HepG2 (cell line): ENCODE results near the gene METTL26. TPM values are rescaled to one million over a fixed set of nuclear protein-coding genes. Genes with fewer than 3 reads are reported as not detected.

Experiments used
- AGO2 ChIP-seq: fragments of 200-400 bp; formaldehyde crosslinking; optimal IDR thresholded peaks from 2 replicates; pipeline ENCODE3; 2017; ENCODE audit warnings: mild to moderate bottlenecking, low read depth, low read length, moderate library complexity
- BCL3 ChIP-seq: sonication (generic); formaldehyde crosslinking; IDR thresholded peaks from 2 replicates; pipeline ENCODE4 v1.5.1; 2020; ENCODE audit warnings: mild to moderate bottlenecking, missing genetic modification reagents, moderate library complexity
- CBX2 ChIP-seq, 2 experiments: fragments of 200-600 bp in 1 of 2; sonication (generic); formaldehyde crosslinking in 1 of 2; IDR thresholded peaks; 2 replicates each; pipeline versions ENCODE4 v1.7.0 to v1.8.1; 2018 to 2022; ENCODE audit warnings: low read depth in 2 of 2, low read length in 1 of 2, mild to moderate bottlenecking in 1 of 2, missing genetic modification reagents in 1 of 2
- CC2D1A ChIP-seq: sonication (generic); formaldehyde crosslinking; IDR thresholded peaks from 2 replicates; pipeline ENCODE4 v1.8.1; 2023; ENCODE audit warnings: mild to moderate bottlenecking, missing genetic modification reagents
- HNRNPL ChIP-seq: fragments of 200-400 bp; formaldehyde crosslinking; IDR thresholded peaks from 2 replicates; pipeline ENCODE4 v1.6.1; 2017; ENCODE audit warnings: mild to moderate bottlenecking, low read depth, low read length
- IRX3 ChIP-seq: sonication (generic); formaldehyde crosslinking; IDR thresholded peaks from 2 replicates; pipeline ENCODE4 v1.8.1; 2023; ENCODE audit warnings: mild to moderate bottlenecking, low read depth, missing genetic modification reagents, borderline replicate concordance
- NCOR1 ChIP-seq: fragments of 200-600 bp; sonication (generic); IDR thresholded peaks from 2 replicates; pipeline ENCODE4 v1.7.0; 2017; ENCODE audit warnings: antibody characterized with exemption, low read length, borderline replicate concordance
- TSC22D2 ChIP-seq: sonication (generic); formaldehyde crosslinking; IDR thresholded peaks from 2 replicates; pipeline ENCODE4 v1.5.1; 2020; ENCODE audit warnings: missing genetic modification reagents, mild to moderate bottlenecking, borderline replicate concordance
- ZFP41 ChIP-seq: sonication (generic); formaldehyde crosslinking; IDR thresholded peaks from 2 replicates; pipeline ENCODE4 v1.4.0; 2020; ENCODE audit warnings: mild to moderate bottlenecking, missing genetic modification reagents, borderline replicate concordance
- ZFP62 ChIP-seq: sonication (generic); formaldehyde crosslinking; IDR thresholded peaks from 2 replicates; pipeline ENCODE4 v1.4.0; 2020; ENCODE audit warnings: missing genetic modification reagents
- ZNF510 ChIP-seq: sonication (generic); formaldehyde crosslinking; IDR thresholded peaks from 2 replicates; pipeline ENCODE4 v1.4.0; 2020; ENCODE audit warnings: low read depth, mild to moderate bottlenecking, missing genetic modification reagents
- ZNF746 ChIP-seq: sonication (generic); formaldehyde crosslinking; IDR thresholded peaks from 2 replicates; pipeline ENCODE4 v1.8.0; 2022; ENCODE audit warnings: mild to moderate bottlenecking, missing genetic modification reagents
- polyA plus RNA-seq, 8 experiments: library from polyadenylated mRNA; depleted of rRNA in 3 of 8; stranded (reverse) in 7 of 8; unstranded in 1 of 8; fragments of >200 nt; fragmentation: Illumina TruSeq in 4 of 8; extraction: Trizol in 4 of 8; gene quantifications; 2 replicates each; pipeline versions ENCODE4 v1.2.1 to v1.2.3, GENCODE V29; 2011 to 2016; ENCODE audit warnings: low read depth in 4 of 8, missing spikeins in 1 of 8, mixed read lengths in 1 of 8; ENCODE audit not compliant: insufficient read depth in 1 of 8
- total RNA-seq, 5 experiments: library from RNA; depleted of rRNA; stranded (reverse); fragments of >200 nt; fragmentation: Illumina TruSeq; extraction: Trizol; gene quantifications; 2 replicates each; pipeline ENCODE4 v1.2.3, GENCODE V29; 2016; ENCODE audit warnings: low read depth in 1 of 5
- TF ChIP-seq, protein P1 (sequence below): sonication (generic); formaldehyde crosslinking; IDR thresholded peaks from 2 replicates; pipeline ENCODE4 v1.4.0; 2020; ENCODE audit warnings: missing genetic modification reagents, borderline replicate concordance
- TF ChIP-seq, protein P2 (sequence below): conservative IDR thresholded peaks from 2 replicates; pipeline ENCODE4 v1.6.1; 2018; ENCODE audit warnings: missing genetic modification reagents
- TF ChIP-seq, protein P3 (sequence below): sonication (generic); formaldehyde crosslinking; IDR thresholded peaks from 2 replicates; pipeline ENCODE4 v1.4.0; 2020; ENCODE audit warnings: missing genetic modification reagents

Gene METTL26
- total and polyA plus RNA-seq, 2 of the 13 experiments (the other 11 are each of a cell fraction or from before 2014, with no cell fraction given) = 65.5 to 70.1 TPM

GRCh38 chr16:678858-679813 is 43.0 kb upstream of the METTL26 start (continued):
- TF ChIP-seq CC2D1A (CRISPR knock-in tag) (peak; percentile 22; the same call in 1 of the 2 replicates), TSC22D2 (no peak), ZNF510 (CRISPR knock-in tag) (no peak), HNRNPL (peak; percentile 65; the same call in 1 of the 2 replicates), AGO2 (peak; percentile 49), ZFP62 (CRISPR knock-in tag) (no peak), BCL3 (peak; percentile 39; the same call in 1 of the 2 replicates), NCOR1 (no peak), ZNF746 (CRISPR knock-in tag) (0 out of 2 replicates have a peak, but pooled peaks have one; percentile 36), ZFP41 (CRISPR knock-in tag) (no peak), IRX3 (CRISPR knock-in tag) (no peak), CBX2 (IDR thresholded peaks at IDR 0.05; ENCODE audit: low read depth, low read length) (no peak), CBX2 (CRISPR knock-in tag; IDR thresholded peaks at IDR 0.05; ENCODE audit: low read depth) (no peak)
- TF ChIP-seq, protein P1, sequence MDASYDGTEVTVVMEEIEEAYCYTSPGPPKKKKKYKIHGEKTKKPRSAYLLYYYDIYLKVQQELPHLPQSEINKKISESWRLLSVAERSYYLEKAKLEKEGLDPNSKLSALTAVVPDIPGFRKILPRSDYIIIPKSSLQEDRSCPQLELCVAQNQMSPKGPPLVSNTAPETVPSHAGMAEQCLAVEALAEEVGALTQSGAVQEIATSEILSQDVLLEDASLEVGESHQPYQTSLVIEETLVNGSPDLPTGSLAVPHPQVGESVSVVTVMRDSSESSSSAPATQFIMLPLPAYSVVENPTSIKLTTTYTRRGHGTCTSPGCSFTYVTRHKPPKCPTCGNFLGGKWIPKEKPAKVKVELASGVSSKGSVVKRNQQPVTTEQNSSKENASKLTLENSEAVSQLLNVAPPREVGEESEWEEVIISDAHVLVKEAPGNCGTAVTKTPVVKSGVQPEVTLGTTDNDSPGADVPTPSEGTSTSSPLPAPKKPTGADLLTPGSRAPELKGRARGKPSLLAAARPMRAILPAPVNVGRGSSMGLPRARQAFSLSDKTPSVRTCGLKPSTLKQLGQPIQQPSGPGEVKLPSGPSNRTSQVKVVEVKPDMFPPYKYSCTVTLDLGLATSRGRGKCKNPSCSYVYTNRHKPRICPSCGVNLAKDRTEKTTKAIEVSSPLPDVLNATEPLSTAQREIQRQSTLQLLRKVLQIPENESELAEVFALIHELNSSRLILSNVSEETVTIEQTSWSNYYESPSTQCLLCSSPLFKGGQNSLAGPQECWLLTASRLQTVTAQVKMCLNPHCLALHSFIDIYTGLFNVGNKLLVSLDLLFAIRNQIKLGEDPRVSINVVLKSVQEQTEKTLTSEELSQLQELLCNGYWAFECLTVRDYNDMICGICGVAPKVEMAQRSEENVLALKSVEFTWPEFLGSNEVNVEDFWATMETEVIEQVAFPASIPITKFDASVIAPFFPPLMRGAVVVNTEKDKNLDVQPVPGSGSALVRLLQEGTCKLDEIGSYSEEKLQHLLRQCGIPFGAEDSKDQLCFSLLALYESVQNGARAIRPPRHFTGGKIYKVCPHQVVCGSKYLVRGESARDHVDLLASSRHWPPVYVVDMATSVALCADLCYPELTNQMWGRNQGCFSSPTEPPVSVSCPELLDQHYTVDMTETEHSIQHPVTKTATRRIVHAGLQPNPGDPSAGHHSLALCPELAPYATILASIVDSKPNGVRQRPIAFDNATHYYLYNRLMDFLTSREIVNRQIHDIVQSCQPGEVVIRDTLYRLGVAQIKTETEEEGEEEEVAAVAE (CRISPR knock-in tag) = no peak; the same call in 1 of the 2 replicates
- TF ChIP-seq, protein P2, sequence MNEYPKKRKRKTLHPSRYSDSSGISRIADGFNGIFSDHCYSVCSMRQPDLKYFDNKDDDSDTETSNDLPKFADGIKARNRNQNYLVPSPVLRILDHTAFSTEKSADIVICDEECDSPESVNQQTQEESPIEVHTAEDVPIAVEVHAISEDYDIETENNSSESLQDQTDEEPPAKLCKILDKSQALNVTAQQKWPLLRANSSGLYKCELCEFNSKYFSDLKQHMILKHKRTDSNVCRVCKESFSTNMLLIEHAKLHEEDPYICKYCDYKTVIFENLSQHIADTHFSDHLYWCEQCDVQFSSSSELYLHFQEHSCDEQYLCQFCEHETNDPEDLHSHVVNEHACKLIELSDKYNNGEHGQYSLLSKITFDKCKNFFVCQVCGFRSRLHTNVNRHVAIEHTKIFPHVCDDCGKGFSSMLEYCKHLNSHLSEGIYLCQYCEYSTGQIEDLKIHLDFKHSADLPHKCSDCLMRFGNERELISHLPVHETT (CRISPR knock-in tag) = no peak
- TF ChIP-seq, protein P3, sequence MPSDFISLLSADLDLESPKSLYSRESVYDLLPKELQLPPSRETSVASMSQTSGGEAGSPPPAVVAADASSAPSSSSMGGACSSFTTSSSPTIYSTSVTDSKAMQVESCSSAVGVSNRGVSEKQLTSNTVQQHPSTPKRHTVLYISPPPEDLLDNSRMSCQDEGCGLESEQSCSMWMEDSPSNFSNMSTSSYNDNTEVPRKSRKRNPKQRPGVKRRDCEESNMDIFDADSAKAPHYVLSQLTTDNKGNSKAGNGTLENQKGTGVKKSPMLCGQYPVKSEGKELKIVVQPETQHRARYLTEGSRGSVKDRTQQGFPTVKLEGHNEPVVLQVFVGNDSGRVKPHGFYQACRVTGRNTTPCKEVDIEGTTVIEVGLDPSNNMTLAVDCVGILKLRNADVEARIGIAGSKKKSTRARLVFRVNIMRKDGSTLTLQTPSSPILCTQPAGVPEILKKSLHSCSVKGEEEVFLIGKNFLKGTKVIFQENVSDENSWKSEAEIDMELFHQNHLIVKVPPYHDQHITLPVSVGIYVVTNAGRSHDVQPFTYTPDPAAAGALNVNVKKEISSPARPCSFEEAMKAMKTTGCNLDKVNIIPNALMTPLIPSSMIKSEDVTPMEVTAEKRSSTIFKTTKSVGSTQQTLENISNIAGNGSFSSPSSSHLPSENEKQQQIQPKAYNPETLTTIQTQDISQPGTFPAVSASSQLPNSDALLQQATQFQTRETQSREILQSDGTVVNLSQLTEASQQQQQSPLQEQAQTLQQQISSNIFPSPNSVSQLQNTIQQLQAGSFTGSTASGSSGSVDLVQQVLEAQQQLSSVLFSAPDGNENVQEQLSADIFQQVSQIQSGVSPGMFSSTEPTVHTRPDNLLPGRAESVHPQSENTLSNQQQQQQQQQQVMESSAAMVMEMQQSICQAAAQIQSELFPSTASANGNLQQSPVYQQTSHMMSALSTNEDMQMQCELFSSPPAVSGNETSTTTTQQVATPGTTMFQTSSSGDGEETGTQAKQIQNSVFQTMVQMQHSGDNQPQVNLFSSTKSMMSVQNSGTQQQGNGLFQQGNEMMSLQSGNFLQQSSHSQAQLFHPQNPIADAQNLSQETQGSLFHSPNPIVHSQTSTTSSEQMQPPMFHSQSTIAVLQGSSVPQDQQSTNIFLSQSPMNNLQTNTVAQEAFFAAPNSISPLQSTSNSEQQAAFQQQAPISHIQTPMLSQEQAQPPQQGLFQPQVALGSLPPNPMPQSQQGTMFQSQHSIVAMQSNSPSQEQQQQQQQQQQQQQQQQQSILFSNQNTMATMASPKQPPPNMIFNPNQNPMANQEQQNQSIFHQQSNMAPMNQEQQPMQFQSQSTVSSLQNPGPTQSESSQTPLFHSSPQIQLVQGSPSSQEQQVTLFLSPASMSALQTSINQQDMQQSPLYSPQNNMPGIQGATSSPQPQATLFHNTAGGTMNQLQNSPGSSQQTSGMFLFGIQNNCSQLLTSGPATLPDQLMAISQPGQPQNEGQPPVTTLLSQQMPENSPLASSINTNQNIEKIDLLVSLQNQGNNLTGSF (CRISPR knock-in tag) = no peak
